K562 (cell line): ENCODE data around the gene KCNK7. TPM values are rescaled to one million over a fixed set of nuclear protein-coding genes. Genes with fewer than 3 reads are reported as not detected.

Experiments used
- CHD7 ChIP-seq: fragments of 200-600 bp; sonication (generic); IDR thresholded peaks from one replicate; pipeline ENCODE4 v1.6.1; 2012; ENCODE audit warnings: mild to moderate bottlenecking, low read depth, low read length, inconsistent platforms
- CTCFL ChIP-seq: IDR thresholded peaks from 2 replicates; pipeline ENCODE4 v1.6.1; 2011; ENCODE audit warnings: borderline replicate concordance, low read depth, mild to moderate bottlenecking, moderate library complexity, low read length; ENCODE audit not compliant: insufficient read depth, poor library complexity, severe bottlenecking
- FOXA3 ChIP-seq, 2 experiments: fragments of 450-650 bp in 1 of 2; sonication (generic) in 1 of 2; formaldehyde crosslinking; IDR thresholded peaks in 1 of 2; conservative IDR thresholded peaks in 1 of 2; 2 replicates each; pipeline versions ENCODE4 v1.4.0 to v1.8.0; 2020 to 2022; ENCODE audit warnings: mild to moderate bottlenecking in 2 of 2, missing genetic modification reagents in 1 of 2
- FUS ChIP-seq: fragments of 200-400 bp; formaldehyde crosslinking; optimal IDR thresholded peaks from 2 replicates; pipeline ENCODE3; 2017; ENCODE audit warnings: low read depth, low read length
- MCM2 ChIP-seq: fragments of 450-650 bp; IDR thresholded peaks from 2 replicates; pipeline ENCODE4 v1.6.1; 2017; ENCODE audit warnings: low read depth, mild to moderate bottlenecking
- NCOA6 ChIP-seq: fragments of 450-650 bp; IDR thresholded peaks from 2 replicates; pipeline ENCODE4 v1.6.1; 2017; ENCODE audit warnings: mild to moderate bottlenecking
- NFE2 ChIP-seq: IDR thresholded peaks from 2 replicates; pipeline ENCODE4 v1.6.1; 2014; ENCODE audit warnings: antibody characterized with exemption, low read depth
- POLR2A ChIP-seq: fragments of 450-650 bp; conservative IDR thresholded peaks from 2 replicates; pipeline ENCODE4 v1.6.1; 2016
- TCF7 ChIP-seq: sonication (generic); IDR thresholded peaks from 2 replicates; pipeline ENCODE4 v1.6.1; 2016; ENCODE audit warnings: antibody characterized with exemption, borderline replicate concordance
- TSC22D4 ChIP-seq: fragments of 450-650 bp; IDR thresholded peaks from 2 replicates; pipeline ENCODE4 v1.6.1; 2016; ENCODE audit warnings: missing genetic modification characterization, missing biosample characterization, control low read depth
- ZNF124 ChIP-seq: sonication (generic); formaldehyde crosslinking; IDR thresholded peaks from 2 replicates; pipeline ENCODE4 v1.8.1; 2022; ENCODE audit warnings: missing genetic modification reagents
- ZNF277 ChIP-seq: fragments of 250-450 bp; sonication (Bioruptor Pico); IDR thresholded peaks from 2 replicates; pipeline ENCODE4 v1.8.0; 2022; ENCODE audit warnings: inconsistent platforms, mild to moderate bottlenecking, moderate library complexity, borderline replicate concordance
- polyA plus RNA-seq, 8 experiments: library from polyadenylated mRNA; depleted of rRNA in 4 of 8; stranded (reverse) in 5 of 8; unstranded in 3 of 8; fragments of >200 nt; fragmentation: Nextera tagmentation in 2 of 8; fragmentation: Illumina TruSeq in 1 of 8; extraction: Ambion mirVana in 2 of 8; extraction: Trizol in 1 of 8; gene quantifications; 2 replicates each; pipeline versions ENCODE4 v1.2.1 to v1.2.3, GENCODE V29; 2011 to 2014; ENCODE audit warnings: inconsistent platforms in 1 of 8, missing spikeins in 1 of 8
- total RNA-seq, 7 experiments: library from RNA; depleted of rRNA in 6 of 7; stranded (reverse); fragments of >200 nt in 6 of 7; fragmentation: Illumina TruSeq in 2 of 7; extraction: Trizol in 2 of 7; gene quantifications; 2 replicates each; pipeline versions ENCODE4 v1.2.1 to v1.2.3, GENCODE V29; 2011 to 2021; ENCODE audit warnings: low replicate concordance in 1 of 7

KCNK7 gene
- total and polyA plus RNA-seq, 9 of the 15 experiments (the other 6 are each of a cell fraction or from before 2014, with no cell fraction given): 0.07 to 0.40 TPM; not detected in 7

GRCh38 chr11:65637794-65638419 is 42.3 kb upstream of the KCNK7 start, which contains the start of gene SIPA1 (continued):
- TF ChIP-seq FUS: no peak
- no peak for TF ChIP-seq ZNF124 (CRISPR knock-in tag)
- TF ChIP-seq TCF7: no peak
- peak; percentile 84 for TF ChIP-seq POLR2A
- TF ChIP-seq NCOA6: no peak
- TF ChIP-seq NFE2: no peak
- no peak for TF ChIP-seq ZNF277 (CRISPR knock-in tag)
- no peak for TF ChIP-seq CHD7
- no peak for TF ChIP-seq TSC22D4
- no peak for TF ChIP-seq CTCFL
- no peak for TF ChIP-seq FOXA3 (CRISPR knock-in tag; conservative IDR thresholded peaks at IDR 0.05 in 1 of 2, IDR thresholded peaks at IDR 0.05 in 1 of 2)
- no peak for TF ChIP-seq MCM2
